Fibroblast of skin of left biceps (primary cell): ENCODE measurements around the gene HOXC4.

Source experiments
- DNase-seq, 2 experiments: peaks; one replicate each; pipeline ENCODE4 v3.0.0-alpha.2; 2013; ENCODE audit warnings: low read depth in 2 of 2

The HOXC4 gene

DNA sequence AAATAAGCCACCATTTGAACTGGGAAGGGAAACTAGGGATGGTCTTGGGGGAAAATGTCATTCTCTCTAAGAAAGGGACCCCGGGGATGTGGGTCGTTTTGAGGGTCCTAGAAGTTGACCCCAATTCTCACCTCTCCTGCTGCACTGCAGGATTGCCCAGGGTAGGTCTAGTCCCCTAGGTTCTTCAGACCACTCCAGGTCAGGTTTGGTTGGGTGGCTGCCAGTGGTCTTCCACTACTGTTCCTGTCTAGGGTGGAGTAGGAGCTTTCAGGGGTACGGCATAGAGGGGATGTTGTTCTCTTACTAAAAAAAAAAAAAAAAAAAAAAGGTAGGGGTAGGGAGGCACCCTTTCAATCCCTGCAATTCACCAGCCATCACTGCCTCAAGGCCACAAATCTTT lies 37.6 kb upstream of the HOXC4 start:
- no peak for DNase-seq

DNA sequence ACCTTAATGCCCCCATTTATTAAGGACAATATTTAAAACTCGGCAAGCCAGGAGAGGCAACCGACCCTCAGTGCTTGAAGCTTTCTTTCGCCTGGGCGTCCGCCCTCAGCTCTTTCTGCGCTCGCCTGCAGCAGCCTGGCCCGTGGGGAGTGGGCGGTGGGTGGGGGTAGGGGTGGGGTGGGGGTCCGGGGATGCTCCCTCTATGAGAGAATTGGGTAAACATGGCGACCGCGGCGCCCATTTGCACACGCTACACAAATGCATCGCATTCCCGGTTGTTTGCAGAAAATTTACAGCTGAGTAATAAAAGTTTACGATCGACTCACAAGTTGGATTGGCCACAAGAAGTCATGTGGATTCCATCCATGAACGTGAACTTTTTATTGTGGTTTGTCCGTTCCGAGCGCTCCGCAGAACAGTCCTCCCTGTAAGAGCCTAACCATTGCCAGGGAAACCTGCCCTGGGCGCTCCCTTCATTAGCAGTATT lies 37.1 kb upstream of the HOXC4 start:
- DNase-seq: peak; percentile 85 to 87

DNA sequence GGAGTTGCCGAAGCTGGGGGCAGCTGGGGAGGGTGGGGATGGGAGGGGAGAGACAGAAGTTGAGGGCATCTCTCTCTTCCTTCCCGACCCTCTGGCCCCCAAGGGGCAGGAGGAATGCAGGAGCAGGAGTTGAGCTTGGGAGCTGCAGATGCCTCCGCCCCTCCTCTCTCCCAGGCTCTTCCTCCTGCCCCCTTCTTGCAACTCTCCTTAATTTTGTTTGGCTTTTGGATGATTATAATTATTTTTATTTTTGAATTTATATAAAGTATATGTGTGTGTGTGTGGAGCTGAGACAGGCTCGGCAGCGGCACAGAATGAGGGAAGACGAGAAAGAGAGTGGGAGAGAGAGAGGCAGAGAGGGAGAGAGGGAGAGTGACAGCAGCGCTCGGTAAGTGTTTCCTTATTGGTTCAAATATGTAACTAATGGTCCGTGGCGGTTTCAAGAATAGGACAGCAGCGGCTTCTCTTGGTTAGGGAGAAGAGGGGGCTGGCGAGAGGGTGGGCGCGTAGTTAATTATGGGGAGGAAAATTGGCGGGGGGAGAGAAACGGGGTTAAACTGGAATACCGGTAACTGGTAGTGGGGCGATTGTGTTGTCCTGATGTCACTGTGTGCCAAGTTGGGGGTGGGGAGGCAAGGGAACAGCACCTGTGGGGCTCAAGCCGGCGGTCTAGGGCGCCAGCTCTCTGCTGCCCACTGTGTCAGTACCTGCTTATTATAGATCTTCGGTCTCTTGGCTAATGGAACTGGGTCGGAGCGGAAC lies 36.4 kb upstream of the HOXC4 start:
- DNase-seq: no peak

DNA sequence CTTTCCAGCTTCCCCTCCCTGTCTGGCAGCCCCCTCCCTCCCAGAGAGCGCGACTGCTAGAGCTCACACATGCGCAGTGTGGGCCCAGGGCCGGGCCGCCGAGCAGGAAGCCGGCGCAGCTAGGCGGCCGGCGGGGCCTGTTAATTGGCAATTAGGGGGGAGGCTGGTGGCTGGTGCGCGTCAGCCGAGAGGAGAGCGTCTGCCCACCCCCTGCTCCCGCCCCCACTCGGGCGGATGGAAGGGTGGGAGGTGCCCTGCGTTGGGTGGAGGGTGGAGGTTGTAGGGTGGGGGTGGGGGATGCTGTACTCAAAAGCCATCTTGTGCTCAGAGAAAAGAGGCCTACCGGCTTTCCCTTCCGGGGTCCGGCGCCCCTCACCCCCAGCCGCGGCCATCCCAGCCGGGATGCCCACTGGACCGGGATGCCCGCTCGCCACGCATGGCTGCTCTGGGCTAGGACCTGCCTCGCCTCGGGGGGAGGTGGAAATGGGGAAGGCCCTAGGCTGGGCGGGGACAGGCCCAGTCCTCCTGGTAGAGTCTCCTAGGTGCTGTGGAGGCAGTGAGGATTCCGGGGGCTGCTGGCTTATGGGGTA lies 35.7 kb upstream of the HOXC4 start:
- DNase-seq: peak; percentile 95 to 96

DNA sequence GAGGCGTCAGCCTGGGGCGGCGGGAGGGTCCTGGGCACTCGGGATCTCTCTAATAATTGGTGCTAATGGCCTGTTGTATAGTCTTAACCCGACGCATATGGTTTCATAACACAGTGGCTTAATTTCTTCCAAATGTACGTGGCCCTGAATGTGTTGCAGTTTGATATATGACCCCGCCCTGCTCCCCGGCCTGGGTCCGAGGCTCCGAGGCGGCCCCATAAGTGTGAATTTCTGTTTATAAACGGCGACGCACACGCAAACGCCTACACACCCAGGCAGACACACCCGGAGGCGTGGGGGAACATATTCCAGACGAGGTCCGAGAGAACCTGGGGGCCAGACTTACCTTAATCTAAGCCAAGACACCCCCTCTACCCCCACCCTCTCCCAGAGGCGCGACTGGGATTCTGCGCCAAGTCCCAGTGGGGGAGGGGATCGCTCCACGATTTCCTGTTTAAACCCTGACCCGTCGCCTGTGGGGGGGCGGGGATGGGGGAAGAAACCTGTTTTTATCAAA lies 35.1 kb upstream of the HOXC4 start:
- peak in 1 of 2 experiments; percentile 63 for DNase-seq

DNA sequence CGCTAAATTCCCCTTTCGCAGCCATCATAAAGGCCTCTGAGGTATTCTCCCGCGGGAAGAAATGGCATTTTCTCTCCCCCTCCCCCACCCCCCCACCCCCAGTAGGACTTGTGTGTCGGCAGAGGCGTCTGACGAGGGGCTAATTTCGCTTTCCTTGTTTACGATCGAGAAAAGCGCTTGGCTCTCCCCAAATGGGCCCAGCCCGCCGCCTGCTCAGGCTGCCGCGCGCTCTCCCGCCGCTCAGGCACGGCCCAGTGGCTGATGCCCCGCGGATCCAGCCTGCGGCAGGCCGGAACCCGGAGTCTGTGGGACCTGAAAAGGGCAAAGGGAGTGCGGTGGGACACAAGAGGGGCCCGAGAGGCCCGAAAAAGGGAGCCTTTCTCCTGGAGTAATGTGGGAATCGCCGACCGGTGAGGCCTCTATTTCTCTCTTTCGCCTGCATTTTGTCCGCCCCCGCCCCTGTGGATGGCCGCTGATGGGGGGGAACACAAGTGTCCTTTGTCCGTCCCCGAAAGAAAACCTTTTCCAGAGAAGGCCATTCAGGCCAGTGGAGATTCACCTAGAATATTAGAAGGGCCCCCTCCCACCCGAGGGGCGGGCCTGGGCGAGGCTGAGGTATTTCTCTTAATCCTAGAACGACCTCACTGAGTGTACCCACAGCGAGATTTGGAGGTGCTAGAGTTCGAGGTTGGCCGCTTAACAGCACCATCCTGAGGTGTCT lies 34.4 kb upstream of the HOXC4 start:
- DNase-seq: no peak

DNA sequence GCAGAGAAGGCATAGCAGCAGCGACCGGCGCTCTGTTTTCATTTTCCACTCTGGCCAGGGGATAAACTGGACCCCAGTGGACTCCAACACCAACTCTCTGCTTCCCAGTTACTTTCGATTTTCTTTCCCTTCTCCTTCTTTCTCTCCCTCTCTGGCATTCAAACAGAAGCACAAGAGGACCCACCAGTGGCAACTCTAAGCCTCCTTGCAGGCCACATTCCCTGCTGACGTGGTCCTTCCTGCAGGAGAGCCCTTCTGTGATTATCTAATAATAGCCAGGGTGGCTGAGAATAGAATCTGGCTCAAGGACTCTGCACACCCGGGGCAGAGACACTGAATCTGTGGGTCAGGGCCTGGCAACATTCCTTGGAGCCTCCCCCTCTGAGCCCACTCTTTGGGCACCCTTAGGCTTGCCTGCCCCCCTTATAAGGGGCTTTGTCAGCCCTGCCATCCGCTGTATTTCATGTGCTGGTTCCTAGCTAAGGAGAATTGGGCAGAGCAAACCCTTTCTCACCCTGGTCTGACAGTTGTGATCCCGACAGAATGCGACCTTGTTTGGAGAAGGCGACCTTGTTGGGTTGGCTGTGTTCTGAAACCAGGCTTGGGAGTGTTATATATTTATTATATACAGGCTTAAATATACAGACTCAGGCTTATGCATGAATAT lies 33.6 kb upstream of the HOXC4 start:
- no peak for DNase-seq

DNA sequence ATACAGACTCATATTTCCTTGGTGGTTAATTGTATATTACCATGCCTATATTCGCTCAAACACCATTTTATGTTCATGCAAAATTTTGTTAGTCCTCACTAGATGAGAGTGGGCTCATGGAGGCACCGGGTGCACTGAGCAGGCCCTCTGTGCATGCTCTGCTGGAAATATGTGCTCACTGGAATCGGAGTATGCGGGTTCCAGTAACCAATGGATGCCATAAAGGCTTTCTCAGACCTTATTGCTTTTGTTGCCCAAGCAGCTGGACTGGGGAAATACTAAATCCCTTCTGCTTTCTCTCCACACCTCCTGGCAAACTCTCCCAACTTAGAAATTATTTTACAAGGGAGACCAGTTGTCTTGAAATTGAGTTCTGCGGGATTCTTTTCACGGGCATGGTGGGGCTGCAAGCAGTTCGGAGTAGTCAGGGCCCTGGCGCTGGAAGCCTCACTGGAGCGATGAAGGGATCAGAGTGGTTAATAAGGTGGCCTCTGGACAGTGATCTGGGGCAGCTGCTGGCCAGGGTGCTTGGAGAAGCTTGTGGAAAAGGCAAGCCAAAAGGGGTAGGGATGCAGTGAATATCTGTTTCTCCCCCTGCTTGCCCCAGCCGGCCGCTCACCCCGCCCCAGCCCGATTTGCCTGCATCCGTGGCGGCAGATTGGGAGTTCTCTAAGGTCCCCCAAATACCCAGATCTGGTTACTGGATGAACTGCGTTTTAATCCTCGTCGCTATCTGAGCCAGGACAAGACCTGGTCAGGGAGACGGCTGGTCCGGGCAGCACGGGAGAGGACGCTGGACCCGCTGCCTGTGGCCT lies 32.8 kb upstream of the HOXC4 start:
- DNase-seq: no peak

DNA sequence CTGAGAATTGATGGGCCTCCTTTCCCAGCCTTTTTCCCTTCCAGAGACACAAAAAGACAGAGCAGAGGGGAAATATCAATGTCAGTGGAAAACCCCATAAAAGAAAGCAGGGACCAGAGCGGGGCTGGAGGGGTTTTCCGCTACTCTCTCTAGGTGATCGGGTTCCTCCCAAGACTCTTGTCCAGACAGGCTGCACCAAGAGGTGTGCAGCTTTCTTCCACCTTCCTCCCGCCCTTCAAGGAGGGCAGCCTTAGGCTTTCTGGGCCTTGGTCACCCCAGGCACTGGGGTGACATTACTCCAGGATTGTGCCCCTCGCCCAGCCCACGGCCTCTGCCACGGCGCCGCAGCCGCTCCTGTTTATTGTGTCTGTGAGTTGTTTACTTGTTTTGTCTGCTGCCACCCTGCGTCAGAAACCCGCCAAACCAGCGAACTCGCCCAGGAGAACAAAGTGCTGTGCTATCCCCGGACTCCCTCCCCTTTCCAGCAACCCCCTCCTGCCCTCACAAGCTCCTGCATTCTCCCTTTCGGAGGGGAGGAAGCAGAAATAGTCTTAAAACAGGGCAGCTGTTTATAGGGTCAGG lies 32.1 kb upstream of the HOXC4 start:
- no peak for DNase-seq

DNA sequence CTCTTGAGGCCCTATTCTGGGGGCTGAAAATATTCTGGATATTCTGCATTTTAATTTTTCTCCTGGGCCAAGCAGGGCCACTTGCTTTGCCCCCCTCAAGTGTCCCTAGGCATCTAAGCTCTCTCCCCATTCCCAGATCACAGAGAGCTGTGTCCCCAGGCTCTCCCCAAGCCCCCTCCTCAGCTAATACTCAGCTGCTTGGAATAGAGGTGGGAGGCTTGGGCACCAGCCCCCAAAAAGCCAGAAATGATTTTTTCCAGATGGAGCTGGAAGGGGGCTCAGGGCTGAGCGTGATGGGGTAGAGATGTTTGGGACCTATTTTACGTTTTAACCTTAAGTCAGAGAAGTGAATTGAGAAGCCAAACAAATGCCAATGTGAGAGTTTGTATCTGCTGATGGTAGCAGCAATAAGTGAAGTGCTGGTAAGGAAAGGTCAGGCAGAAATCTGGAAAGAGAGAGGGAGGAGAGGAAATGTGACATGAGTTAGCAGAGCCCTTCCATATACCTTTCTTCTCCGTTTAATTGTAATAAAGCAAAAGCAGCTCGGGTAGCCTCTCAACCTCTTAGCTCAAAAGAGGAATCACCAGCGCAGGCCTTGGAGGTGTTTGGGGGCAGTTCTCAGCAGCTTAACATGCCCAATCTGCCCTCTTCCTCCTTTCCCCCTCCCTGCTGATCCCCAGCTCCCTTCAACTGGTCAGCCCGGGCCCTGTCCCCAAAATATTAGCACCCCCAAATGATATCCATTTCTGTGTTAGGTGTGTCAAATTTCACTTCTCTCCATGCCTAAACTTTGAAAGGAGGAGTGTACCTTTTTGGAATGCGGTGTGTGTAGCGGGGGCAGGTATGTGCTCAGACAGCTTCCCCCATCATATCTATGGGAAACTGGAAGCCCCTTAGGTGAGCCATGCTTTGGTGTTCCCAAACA lies 30.4 kb upstream of the HOXC4 start:
- no peak for DNase-seq

DNA sequence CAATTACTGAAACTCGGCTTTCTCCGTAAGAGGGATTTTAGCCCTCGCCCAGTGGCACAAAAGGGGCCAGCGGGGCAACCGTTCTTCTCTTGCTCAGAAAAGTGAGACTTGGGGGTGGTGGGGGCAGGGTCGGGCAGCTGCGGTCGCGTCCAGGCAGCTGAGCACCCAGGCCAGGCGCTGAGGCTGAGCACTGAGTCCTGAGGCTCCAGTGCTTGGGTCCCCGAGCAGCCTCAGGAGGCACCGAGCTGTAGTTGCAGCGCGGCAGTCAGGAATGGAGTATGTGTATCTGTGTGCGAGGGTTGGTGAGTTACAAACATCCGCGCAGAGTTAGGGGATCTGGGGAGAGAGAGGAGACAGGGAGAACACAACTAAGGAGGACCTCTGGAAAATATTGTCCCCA lies 29.5 kb upstream of the HOXC4 start:
- DNase-seq: no peak

DNA sequence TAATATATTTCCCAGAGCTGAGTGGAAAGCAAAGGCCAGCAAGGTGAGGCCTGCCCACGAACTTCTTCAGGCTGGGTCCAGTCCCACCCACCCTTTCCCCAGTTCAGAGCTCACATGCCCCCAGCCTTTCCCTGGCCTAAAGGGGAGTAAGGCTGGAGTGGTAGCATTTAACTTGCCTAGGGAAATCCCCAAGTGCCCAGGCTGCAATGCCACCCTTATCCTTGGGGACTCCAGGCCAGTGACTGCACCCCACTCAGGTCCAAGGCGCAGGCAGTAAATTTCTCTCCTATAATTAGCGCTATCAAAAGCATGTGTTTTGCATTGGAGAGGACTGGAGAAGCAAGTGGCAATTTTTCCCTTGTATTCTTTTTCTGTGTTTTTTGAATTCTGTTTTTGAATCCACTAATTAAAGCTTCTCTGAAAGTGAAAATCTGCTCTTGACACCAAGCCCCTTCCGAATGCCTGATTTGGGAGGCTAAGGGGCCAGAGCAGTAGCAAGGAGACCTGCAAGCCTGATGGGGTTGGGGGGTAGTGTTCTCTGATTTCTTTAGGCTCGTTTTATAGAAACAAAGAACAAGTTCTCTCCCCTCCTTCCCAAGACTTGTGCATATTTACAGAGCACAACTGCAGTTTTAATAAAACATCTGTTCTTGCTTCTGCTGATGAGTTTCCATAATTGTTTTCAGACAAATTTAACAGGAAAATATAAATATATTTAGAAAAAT lies 28.9 kb upstream of the HOXC4 start:
- no peak for DNase-seq

DNA sequence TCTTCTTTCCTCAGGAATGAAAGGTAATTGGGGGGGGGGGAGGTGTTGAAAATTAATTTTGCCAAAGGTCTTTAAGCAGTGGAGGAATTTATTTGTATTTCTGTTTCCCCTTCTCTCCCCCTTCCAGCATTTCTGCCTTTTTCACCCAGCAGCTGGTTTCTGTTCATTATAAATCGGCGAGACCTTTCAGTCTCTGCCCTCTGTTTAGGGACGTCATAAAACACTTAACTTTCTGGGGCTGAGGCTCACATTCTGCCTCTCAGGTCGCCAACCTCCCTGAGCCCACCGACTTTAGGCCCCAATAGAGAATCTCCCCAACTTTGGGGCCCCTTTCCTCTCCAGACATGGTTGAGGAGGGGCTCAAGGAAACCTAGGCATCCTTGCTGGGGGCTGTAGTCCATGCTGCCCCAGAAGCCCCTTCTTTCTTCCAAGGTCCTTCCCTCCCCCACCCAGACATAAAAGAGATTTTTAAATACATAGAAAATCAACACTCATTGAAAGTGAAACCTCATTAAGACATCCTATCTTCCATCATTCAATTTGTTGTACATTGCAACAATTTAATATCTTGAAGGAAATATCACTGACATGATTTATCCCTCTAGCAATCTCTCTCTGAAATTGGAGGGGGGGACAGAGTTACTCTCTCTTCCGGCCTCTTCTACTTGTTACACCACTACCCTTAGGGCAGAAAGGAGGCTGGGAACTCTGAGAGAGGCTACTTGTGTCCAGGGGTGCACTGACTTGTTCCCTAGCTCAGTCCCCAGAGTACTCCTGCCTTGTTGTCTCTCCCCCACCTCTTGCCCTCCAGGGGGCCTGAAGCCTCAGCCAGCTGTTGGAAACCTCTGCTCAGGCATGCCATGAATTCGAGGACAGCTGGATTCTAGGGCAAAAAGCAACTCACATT lies 27.9 kb upstream of the HOXC4 start:
- DNase-seq: no peak

DNA sequence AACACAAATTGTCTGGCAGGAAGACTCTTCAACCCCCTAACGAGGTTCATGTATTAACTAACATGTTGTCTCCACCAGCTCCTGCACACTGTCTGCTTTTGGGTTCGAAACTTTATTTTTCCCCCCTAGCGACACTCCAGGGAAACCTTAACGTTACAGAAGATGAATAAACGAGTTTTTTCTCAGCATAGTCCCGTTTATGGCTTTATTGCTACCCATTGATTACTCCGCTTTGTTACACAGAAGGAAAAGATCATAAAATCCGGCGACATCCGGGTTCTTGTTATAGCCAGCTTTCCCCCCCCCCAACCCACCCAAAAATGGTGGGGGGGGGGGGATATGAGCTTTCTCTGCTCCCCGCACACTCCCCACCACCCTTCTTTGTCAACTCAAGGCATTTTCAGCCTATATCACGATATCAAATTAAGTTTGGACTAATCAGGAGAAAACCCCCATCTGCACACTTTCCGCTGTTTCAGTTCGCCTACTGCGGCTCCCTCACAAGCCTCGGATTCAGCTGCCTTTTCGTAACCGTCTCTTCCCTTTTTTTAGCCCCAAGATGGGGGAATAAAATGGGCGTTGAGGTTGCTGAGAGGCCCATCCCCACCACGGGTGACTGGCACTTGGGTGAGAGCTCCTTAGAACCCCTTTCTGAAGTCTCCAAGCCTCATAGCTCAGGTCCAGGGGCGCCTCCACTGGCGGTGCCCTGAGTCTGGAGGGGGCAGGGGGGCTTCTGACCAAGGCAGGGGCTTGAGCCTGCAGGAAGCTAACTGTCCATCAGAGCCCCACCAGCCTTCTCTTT lies 26.8 kb upstream of the HOXC4 start:
- no peak for DNase-seq

DNA sequence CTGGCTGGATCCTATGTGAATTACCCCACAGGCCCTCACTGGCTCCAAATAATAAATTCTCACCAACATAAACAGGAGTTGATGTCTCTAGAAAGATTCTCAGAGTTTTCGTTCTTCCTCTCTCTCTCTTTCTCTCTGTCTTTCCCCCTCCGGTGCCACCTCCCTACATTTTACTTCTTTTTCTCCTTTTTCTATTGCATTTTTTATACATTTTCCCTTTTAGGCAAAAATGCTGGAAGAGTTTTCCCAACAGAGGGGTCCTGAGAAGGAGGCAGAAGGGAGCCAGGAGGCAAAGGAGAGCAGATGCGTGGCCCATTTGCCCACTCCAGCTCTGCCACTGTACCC lies 26.2 kb upstream of the HOXC4 start:
- DNase-seq: no peak

DNA sequence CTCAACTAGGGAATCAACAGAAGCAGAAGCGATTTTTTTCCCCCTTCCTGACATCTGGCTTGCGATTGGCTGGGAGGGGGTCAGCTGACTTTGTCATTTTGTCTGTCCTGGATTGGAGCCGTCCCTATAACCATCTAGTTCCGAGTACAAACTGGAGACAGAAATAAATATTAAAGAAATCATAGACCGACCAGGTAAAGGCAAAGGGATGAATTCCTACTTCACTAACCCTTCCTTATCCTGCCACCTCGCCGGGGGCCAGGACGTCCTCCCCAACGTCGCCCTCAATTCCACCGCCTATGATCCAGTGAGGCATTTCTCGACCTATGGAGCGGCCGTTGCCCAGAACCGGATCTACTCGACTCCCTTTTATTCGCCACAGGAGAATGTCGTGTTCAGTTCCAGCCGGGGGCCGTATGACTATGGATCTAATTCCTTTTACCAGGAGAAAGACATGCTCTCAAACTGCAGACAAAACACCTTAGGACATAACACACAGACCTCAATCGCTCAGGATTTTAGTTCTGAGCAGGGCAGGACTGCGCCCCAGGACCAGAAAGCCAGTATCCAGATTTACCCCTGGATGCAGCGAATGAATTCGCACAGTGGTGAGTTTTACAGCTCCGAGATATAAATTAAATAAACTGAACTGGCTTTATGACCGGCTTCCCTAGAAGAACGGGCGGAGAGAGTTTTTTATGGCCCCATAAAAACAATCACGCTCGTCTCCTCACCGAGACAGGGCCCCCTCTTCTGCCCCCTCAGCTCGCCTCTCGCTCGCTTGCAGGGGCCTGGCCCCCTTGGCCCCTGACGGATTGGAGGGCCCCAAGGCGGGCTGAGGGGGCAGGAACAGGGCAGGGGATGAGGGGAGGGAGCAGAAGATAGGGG lies 25.1 kb upstream of the HOXC4 start, which contains the start of gene HOXC6:
HOXC6 (plus strand) TSS at position 127 of the 888 bp plus-strand sequence; CDS start at position 209, 82 bp downstream.
- no peak for DNase-seq
